Stimulated activated CD4-positive, alpha-beta T cell treated with anti-CD3 and anti-CD28 coated beads, Interleukin-12 subunit alpha, Interleukin-12 subunit beta, amount 100 ng/mL, for 48 hours (primary cell): Measurements from ENCODE around the gene KCNIP2.

Experiments used
- DNase-seq, 3 donors: peaks; one replicate each; pipeline ENCODE4 v3.0.0-alpha.2; 2020; ENCODE audit warnings: low read depth in 2 of 3, low spot score in 1 of 3

KCNIP2 gene

DNA sequence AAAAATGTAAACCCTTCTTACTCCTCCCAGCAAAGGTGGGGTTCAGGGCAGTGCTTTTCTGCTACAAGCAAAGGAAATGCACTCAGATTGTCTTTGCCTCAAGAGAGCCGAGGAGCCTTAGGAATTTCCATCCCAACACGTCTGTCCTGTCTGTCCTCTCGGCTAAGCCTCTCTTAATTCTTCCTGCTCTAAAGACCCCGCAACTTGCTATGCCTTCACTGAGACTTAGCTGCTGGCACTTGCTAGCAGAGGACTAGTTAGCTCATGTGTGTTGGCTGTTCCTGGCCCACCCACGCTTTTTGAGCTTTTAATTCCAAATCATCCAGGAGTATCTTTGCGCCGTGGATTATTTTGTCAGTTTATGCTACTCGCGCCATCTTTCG lies 59.9 kb downstream of the KCNIP2 start:
- DNase-seq = no peak

DNA sequence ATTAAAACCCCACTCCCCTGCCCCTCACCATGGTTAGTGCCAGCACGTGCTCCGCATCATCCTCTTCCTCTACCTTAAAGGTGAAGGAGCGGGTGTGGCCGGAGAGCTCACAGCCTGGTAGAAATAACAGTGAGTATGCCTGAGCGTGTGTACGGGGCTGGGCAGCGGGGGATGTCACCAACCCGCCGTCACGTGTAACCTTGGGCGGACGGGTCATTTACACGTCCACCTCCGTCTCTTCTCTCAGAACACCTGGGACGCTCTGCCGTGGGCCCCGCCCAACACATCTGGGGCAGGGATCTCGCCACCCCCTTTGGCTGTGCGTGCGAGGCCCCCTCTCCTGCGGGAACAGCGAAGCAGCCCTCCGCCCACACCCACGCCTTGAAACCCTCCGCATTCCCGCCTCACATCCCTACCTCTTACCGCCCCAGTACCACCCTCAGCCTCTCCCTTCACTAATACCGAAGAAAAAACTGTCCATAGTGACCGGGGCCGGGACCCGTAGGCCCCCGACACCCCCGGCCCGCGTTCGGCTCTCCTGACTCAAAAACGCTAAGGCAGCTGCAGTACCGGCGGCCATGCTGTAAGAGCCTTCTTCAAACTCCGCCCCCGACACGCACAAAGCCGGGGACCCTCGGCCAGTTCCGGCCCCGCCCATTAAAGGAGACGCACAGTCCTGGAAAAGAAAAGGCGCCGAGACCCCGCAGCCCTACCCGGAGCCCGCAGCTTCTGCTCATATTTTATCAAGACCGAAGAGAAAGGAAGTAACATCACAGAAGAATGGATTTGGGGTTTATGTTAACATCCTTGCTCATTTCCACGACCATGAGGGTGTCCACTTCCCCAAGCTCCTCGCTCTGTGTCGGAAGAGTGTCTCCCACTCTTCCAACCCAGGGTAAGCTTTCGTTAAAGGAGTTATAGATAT lies 60.5 kb downstream of the KCNIP2 start, which contains the start of gene NPM3:
Gene NPM3, minus strand, starts transcription at position 636 of the 925 bp plus-strand sequence. Its CDS starts 56 bp downstream, at position 580.
- peak; percentile 76 to 86 (median 84) for DNase-seq

- no peak for DNase-seq
These were observed 61.4 kb downstream of the KCNIP2 start for GRCh38 chr10:101781984-101782810.

GRCh38 chr10:101781655-101781983 lies 62.0 kb downstream of the KCNIP2 start:
- no peak for DNase-seq

DNA sequence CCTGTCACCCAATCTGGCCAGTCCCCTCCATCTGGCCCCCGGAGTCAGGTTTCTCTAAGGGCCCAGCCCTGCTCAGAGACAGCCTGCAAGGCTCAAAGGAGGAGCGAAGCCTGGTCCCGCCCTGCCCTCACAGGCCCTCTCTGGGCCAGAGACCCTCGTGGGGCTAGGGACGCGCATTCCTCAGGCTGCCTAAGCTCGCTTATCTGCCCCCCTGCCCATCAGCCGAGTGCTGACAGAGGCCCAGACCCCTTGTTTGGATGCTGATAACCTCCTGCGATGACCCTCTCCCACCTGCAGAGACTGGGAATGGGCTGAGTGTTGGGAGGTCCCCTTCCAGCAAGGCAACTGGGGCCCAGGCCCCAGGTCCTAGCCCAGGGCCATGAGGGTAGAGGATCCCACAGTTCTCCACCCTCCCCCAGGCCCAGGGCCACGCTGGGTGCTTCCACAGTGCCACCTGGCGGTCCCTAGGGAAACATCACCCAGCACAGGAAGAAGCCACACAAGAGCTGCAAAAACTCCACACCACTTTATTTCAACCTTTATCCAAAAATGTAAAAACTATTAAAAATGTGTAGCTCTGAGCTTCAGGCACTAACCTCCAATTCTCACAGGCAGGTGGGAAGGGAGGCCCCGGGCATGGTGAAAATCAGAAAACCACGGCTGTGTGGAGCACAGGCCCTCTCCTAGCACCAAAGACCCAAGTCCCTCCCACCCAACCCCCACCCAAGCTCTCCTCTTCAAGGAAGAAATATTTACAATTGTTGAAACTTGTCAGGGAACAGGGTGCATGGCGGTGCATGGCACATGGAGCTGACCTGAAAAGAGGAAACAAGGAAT lies 62.6 kb downstream of the KCNIP2 start:
- DNase-seq = peak; percentile 61 to 67 (median 64)

- DNase-seq = no peak
These were observed 63.3 kb downstream of the KCNIP2 start for GRCh38 chr10:101780187-101780817.

- DNase-seq = peak; percentile 67 to 83 (median 83)
These were observed 63.9 kb downstream of the KCNIP2 start for GRCh38 chr10:101779544-101780186.

DNA sequence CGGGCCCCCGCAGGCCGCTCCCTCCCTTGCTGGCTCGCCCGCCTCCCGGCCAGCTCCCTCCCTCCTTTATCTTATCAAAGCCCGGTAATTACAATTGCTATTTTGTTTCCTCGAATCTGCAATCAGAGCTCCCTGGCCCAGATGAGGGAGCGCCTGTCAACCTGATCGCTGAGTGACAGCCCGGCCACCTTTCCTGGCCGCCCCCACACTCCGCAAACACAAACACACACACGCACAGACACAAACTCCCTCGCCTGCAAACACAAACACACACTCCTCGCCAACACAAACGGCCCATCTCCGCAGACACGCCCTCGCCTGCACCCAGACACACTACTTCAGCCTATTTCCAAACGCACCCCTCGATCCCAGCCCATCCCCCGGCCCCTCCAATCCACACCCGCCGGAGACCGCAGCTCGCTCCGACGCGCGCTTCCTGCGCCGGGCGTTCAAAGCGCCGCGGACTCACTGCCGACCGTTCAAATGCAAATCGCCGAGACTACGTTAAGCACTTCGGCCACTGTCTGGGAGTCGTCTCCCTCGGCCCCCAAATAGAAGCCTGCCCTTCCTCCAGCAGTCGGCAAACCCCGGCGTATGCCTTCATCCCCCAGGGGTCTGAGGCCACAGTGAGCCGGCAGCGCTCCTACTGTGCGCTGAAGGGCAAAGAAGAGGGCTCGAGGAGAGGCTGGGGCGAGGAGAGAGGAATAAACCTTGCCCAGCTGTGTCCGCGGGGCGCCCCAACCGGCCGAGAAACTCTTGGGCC lies 64.6 kb downstream of the KCNIP2 start:
- DNase-seq = no peak

DNA sequence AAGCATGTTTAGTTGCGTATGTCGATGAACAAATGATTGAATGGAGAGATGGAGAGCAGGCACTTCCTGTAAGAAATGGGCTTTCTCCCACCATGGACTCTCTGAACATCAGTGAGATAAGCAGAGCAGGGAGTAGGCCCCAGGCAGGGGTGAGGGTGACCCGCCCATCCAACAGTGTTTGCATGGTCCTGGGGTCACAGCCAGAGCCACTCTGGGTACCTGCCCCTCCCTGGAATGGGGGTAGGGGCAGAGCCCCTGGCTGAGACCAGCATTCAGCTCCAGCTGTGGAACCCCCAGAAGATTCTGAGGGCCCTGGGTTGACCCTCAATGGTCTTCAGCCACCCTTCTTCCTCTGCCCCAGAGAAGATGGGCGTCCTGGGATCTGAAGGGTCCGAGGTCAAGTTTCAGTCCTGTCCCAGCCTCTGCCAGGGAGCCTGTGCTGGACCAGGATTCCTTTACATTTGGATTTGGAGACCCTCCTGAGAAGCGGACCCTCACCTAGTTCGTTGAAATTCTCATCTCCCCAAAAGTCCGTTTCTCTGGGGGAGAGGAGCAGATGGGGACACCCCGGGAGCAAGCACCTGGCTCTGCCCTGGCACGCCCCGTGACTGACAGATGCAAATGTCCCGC lies 65.3 kb downstream of the KCNIP2 start:
- no peak for DNase-seq

GRCh38 chr10:101777619-101778145 lies 65.9 kb downstream of the KCNIP2 start:
- no peak for DNase-seq

GRCh38 chr10:101776161-101776817 lies 67.3 kb downstream of the KCNIP2 start:
- DNase-seq = no peak
